GM18861 (cell line): ENCODE measurements around the gene ATXN1.
"Not testable (repeated sequence)": the region's sequence is repeated elsewhere in the genome, so short reads cannot be mapped to it uniquely, and the experiment has no call there.

ENCODE experiments used
- ATAC-seq: cut with Tn5 transposase; IDR thresholded peaks from one replicate; pipeline ENCODE4 v1.9.1; 2021; ENCODE audit not compliant: unreplicated experiment

Gene ATXN1

GRCh38 chr6:16400248-16400760 is 361.0 kb downstream of the ATXN1 start:
- ATAC-seq, result no peak

DNA sequence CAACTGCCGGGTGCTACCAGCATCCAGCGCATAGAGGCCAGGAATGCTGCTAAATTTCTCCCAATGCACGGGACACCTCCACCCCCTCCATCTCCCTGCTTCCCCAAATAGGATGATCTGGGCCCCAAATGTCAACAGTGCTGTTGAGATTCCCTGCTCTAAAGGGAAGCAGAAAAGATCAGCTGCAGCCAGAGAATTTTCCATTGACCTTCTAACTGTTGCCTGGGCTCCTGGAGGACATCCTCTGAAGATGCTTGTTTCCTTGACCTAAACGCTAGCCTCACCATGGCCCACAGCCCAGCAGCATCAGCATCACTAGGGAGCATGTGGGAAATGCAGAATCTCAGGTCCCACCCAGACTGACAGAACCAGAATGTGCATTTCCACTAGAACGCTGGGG is 361.6 kb downstream of the ATXN1 start:
- ATAC-seq, result no peak

- ATAC-seq, result no peak
These were observed 362.1 kb downstream of the ATXN1 start for GRCh38 chr6:16399158-16399557.

- ATAC-seq, result no peak
These were observed 362.7 kb downstream of the ATXN1 start for GRCh38 chr6:16398587-16398986.

DNA sequence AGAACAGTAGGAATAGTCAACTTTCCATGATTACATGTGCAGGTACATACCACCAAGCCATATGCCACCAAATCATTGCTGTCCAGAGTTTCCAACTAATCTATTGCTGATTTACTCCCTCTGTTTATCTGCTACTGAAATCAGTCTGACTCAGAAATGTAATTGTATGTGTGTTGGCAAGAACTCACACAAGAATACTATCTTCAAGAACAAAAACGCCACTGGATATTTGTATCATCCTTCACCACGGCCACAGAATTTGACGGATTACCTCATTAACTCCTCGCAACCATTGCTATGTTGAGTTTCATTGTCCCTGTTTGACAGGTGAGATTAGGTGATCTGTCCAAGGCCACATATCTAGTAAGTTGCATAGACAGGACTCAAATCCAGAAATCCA is 363.6 kb downstream of the ATXN1 start:
- ATAC-seq, result no peak

DNA sequence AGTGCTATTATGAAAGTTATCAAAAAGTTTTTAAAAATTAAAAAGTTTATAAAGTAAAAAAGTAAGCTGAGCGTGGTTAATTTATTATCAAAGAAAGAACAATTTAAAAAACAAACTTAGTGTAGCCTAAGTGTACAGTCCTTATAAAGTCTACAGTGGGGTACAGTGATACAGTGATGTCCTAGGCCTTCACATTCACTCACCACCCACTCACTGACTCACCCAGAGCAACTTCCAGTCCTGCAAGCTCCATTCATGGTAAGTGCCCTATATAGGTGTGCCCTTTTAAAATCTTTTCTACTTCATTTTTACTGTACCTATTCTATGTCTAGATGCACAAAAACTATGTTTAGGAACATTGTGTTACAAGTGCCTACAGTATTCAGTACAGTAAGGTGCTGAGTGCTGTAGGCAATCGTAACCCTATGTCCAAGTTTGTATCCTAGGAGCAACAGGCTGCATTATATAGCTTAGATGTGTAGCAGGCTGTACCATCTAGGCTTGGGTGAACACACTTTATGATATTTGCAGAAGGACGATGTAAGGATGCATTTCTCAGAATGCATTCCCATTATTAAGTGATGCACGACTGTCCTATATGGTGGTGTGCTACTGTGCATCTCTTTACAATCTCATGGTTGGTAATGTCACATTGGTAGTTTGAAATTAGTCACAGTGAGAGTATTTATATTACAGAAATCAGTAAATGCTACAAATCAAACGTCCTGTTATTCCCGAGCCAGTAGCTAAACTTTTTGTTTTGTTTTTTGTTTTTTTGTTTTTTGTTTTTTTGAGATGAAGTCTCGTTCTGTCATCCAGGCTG is 364.6 kb downstream of the ATXN1 start:
- ATAC-seq, result no peak

- ATAC-seq, result no peak
These were observed 366.6 kb downstream of the ATXN1 start for GRCh38 chr6:16394632-16395031.

DNA sequence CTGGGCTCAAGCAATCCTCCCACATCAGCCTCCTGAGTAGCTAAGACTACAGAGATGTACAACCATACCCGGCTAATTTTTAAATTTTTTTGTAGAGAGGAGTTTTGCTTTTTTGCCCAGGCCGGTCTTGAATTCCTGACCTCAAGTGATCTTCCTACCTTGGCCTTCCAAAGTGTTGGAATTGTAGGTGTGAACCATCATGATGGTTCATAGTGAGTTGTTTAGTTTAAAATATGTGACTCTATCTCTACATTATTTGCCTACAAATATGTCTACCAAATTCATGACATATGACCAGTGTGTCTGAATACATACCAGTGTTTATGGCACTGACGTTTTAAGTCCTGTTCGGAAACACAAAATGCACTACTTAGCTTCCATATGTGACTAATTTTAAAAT is 367.9 kb downstream of the ATXN1 start:
- ATAC-seq, result no peak

- no peak for ATAC-seq
These were observed 369.2 kb downstream of the ATXN1 start for GRCh38 chr6:16392010-16392409.

- ATAC-seq, result no peak
These were observed 369.8 kb downstream of the ATXN1 start for GRCh38 chr6:16391451-16391912.

GRCh38 chr6:16390909-16391450 is 370.3 kb downstream of the ATXN1 start:
- not testable (repeated sequence) for ATAC-seq

DNA sequence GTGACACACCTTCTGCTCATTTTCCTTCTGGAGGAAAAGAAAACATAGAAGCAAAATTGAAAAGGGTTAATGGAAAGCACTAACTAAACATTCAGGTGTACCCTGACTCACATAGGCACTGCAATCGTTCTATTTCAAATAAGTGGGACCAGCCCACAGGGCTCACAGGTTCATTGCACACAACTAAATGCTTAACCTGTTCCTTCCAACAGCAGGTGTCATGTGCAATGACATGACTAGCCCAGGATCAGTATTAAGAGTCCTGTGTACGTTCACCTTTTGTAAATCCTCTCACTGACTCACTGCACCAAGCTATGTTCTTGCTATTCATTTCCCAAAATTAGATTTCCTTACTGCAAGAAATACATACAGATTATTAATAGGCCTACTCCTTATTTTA is 371.6 kb downstream of the ATXN1 start:
- no peak for ATAC-seq

DNA sequence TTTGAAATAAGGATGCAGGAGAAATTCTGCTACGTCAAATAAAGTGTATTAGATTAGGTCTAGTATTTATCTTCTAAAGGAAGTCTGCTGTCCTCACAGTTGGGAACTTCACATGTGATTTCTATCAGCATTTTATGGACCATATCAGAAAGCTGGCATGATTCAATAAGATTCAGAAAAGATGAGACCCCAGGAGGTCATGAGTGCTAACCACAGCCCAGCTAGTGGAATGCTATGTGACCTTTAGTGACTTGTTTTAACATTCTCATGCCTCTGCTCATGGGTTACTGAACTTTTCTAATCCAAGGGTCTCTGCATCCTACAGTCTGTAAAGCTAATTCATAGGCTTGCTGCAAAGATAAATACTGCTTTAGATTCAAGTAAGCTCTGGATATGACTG is 372.8 kb downstream of the ATXN1 start:
- no peak for ATAC-seq

- ATAC-seq, result no peak
These were observed 375.2 kb downstream of the ATXN1 start for GRCh38 chr6:16386057-16386456.

GRCh38 chr6:16383607-16384206 is 377.6 kb downstream of the ATXN1 start:
- no peak for ATAC-seq

GRCh38 chr6:16381968-16382367 is 379.3 kb downstream of the ATXN1 start:
- not testable (repeated sequence) for ATAC-seq

DNA sequence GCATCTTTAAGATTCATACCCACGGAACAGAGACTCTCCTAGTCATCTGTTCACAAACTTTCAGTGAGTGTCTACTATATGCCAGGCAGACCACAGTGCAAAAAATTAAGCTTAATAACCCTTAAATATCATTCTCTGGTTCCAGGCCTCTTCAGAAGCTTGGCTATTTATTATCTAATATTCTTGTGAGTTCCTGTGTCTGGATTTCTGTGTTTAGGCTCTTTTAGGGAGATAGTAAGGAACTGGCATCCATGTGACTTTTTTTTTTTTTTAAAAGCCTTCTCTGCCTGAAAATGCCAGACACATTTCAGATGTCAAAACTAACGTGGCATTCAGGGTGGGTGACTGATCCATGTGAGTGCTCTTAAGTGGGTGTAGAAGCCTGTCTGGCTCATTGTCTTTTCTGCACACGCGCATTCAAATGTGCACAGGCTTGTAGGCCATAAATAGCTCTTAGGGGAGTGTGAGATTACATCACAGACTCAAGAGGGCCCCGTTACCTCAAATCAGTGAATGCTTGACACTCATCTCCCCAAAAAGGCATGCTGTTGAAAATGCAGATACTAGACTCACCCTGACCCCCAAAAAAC is 380.9 kb downstream of the ATXN1 start:
- ATAC-seq, result no peak

GRCh38 chr6:16378360-16378759 is 382.9 kb downstream of the ATXN1 start:
- ATAC-seq, result not testable (repeated sequence)

DNA sequence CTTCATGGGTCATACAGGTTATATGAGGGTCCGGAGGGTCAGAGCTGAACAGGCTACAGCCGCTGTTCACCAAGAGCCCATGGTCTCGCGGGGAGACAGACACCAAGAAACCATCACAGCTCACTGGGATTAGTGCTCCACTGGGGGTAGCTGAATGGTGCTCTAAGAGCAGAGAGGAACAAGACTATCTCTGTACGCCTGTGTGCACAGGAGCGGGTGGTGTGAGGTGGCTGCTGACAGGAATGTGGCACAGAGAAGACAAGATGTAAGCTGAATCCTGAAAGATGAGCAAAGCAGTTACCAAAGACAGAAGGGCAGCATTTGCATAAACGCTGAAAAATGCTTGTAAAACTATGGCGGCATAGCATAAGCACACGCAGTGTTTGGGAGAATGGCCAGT is 383.8 kb downstream of the ATXN1 start:
- no peak for ATAC-seq

- no peak for ATAC-seq
These were observed 385.4 kb downstream of the ATXN1 start for GRCh38 chr6:16375843-16376242.

GRCh38 chr6:16375206-16375605 is 386.1 kb downstream of the ATXN1 start:
- ATAC-seq, result no peak
